Large intestine (tissue), 3 donors: Measurements from ENCODE around the gene MED8. TPM values are rescaled to one million over a fixed set of nuclear protein-coding genes. Genes with fewer than 3 reads are reported as not detected.

Experiments used
- DNase-seq, 2 donors: peaks; one replicate each; pipeline versions ENCODE4 v3.0.0 to v3.0.0-alpha.2; 2013
- H3K27ac ChIP-seq: one replicate; pipeline ENCODE4 v1.5.1; 2013; ENCODE audit warnings: low read length
- H3K27me3 ChIP-seq: 2 replicates; pipeline ENCODE4 v1.6.1; 2013; ENCODE audit warnings: low read length; ENCODE audit not compliant: control insufficient read depth, insufficient read depth
- H3K36me3 ChIP-seq: 2 replicates; pipeline ENCODE4 v1.6.1; 2013; ENCODE audit warnings: low read length; ENCODE audit not compliant: control insufficient read depth, insufficient read depth
- H3K4me1 ChIP-seq: one replicate; pipeline ENCODE4 v1.6.1; 2013; ENCODE audit warnings: low read length; ENCODE audit not compliant: control insufficient read depth, insufficient read depth
- H3K4me3 ChIP-seq: one replicate; pipeline ENCODE4 v1.5.1; 2013; ENCODE audit warnings: low read length
- H3K9me3 ChIP-seq: one replicate; pipeline ENCODE4 v1.6.1; 2013; ENCODE audit warnings: mild to moderate bottlenecking, low read depth, low read length, moderate library complexity; ENCODE audit not compliant: control insufficient read depth
- WGBS: methylation state at CpG from one replicate; pipeline ENCODE4 v1.1.5; 2013; ENCODE audit warnings: low lambda C conversion rate; ENCODE audit not compliant: insufficient coverage; 5-methylcytosine and 5-hydroxymethylcytosine counted together
- polyA plus RNA-seq: library from polyadenylated mRNA; unstranded; fragments of 120-200 nt; gene quantifications from one replicate; pipeline ENCODE4 v1.2.1, GENCODE V29; 2013

Gene MED8
- polyA plus RNA-seq, 1 donor, result 36.5 TPM

GRCh38 chr1:43349594-43350306, 39.9 kb downstream of the MED8 start:
- Histone ChIP-seq H3K36me3 (no peaks in the 10 kb centered on the region), H3K27ac (peak overlapping the region; percentile 87), H3K27me3 (peaks cover 4% of the 10 kb centered on the region), H3K9me3 (no peaks in the 10 kb centered on the region), H3K4me1 (peaks cover 22% of the 10 kb centered on the region), H3K4me3 (peak overlapping the region; percentile 49)
- WGBS, result 80% methylated on average over 3 of the region's 11 CpGs
- no peak for DNase-seq

- Histone ChIP-seq H3K27ac (peak overlapping the region; percentile 87), H3K4me1 (peaks cover 27% of the 10 kb centered on the region), H3K36me3 (no peaks in the 10 kb centered on the region), H3K9me3 (no peaks in the 10 kb centered on the region), H3K4me3 (peak overlapping the region; percentile 61), H3K27me3 (peaks cover 4% of the 10 kb centered on the region)
- peak; percentile 93 to 95 for DNase-seq
- WGBS, result no CpG with 5 or more reads among the region's 72 CpGs
Measured at GRCh38 chr1:43348809-43349593, 40.6 kb downstream of the MED8 start.

- no CpG with 5 or more reads among the region's 22 CpGs for WGBS
- Histone ChIP-seq H3K4me1 (peaks cover 27% of the 10 kb centered on the region), H3K4me3 (peak overlapping the region; percentile 61), H3K36me3 (no peaks in the 10 kb centered on the region), H3K27me3 (peaks cover 4% of the 10 kb centered on the region), H3K9me3 (no peaks in the 10 kb centered on the region), H3K27ac (peak overlapping the region; percentile 87)
- peak in 1 of 2 donors; percentile 48 for DNase-seq
Measured at GRCh38 chr1:43348343-43348808, 41.2 kb downstream of the MED8 start.

- no peak for DNase-seq
Measured at GRCh38 chr1:43346636-43347035, 43.0 kb downstream of the MED8 start.

GRCh38 chr1:43345120-43345519, 44.5 kb downstream of the MED8 start:
- Histone ChIP-seq H3K27ac (peak overlapping the region; percentile 45), H3K9me3 (no peaks in the 10 kb centered on the region), H3K4me3 (no peak overlapping the region), H3K36me3 (no peaks in the 10 kb centered on the region), H3K27me3 (peaks cover 4% of the 10 kb centered on the region), H3K4me1 (peaks cover 37% of the 10 kb centered on the region)
- DNase-seq, result peak; percentile 81 to 87
- WGBS, result no CpG with 5 or more reads among the region's 3 CpGs

More at GRCh38 chr1:43346636-43347035, 43.0 kb downstream of the MED8 start:
- Histone ChIP-seq H3K4me1 (peaks cover 27% of the 10 kb centered on the region), H3K27ac (no peak overlapping the region), H3K36me3 (no peaks in the 10 kb centered on the region), H3K9me3 (no peaks in the 10 kb centered on the region), H3K4me3 (no peak overlapping the region), H3K27me3 (peaks cover 4% of the 10 kb centered on the region)
- WGBS, result no CpG with 5 or more reads among the region's 5 CpGs

GRCh38 chr1:43344267-43344850, 45.2 kb downstream of the MED8 start:
- H3K27me3 ChIP-seq, result peaks cover 4% of the 10 kb centered on the region
- H3K9me3 ChIP-seq, result no peaks in the 10 kb centered on the region
- no peak for DNase-seq
- peaks cover 36% of the 10 kb centered on the region for H3K4me1 ChIP-seq
- no peaks in the 10 kb centered on the region for H3K36me3 ChIP-seq
- WGBS, result no CpG with 5 or more reads among the region's 4 CpGs
- H3K4me3 ChIP-seq, result no peak overlapping the region
- H3K27ac ChIP-seq, result peak overlapping the region; percentile 45

- Histone ChIP-seq H3K27ac (no peak overlapping the region), H3K9me3 (no peaks in the 10 kb centered on the region), H3K4me3 (no peak overlapping the region), H3K4me1 (peaks cover 23% of the 10 kb centered on the region), H3K27me3 (no peaks in the 10 kb centered on the region), H3K36me3 (no peaks in the 10 kb centered on the region)
- WGBS, result 0% methylated on average over 1 of the region's 1 CpG
- DNase-seq, result no peak
Measured at GRCh38 chr1:43340559-43340958, 49.0 kb downstream of the MED8 start.

- no CpG with 5 or more reads among the region's 6 CpGs for WGBS
- Histone ChIP-seq H3K36me3 (no peaks in the 10 kb centered on the region), H3K27me3 (no peaks in the 10 kb centered on the region), H3K9me3 (no peaks in the 10 kb centered on the region), H3K4me3 (no peak overlapping the region), H3K4me1 (peaks cover 19% of the 10 kb centered on the region), H3K27ac (no peak overlapping the region)
- DNase-seq, result no peak
Measured at GRCh38 chr1:43339584-43340232, 49.9 kb downstream of the MED8 start.

- H3K4me3 ChIP-seq, result no peak overlapping the region
- DNase-seq, result no peak
- peaks cover 14% of the 10 kb centered on the region for H3K4me1 ChIP-seq
- WGBS, result no CpG with 5 or more reads among the region's 5 CpGs
- no peaks in the 10 kb centered on the region for H3K36me3 ChIP-seq
- no peaks in the 10 kb centered on the region for H3K27me3 ChIP-seq
- no peaks in the 10 kb centered on the region for H3K9me3 ChIP-seq
- no peak overlapping the region for H3K27ac ChIP-seq
Measured at GRCh38 chr1:43338001-43338400, 51.6 kb downstream of the MED8 start.

- H3K27me3 ChIP-seq, result no peaks in the 10 kb centered on the region
- DNase-seq, result no peak
- WGBS, result no CpG with 5 or more reads among the region's 3 CpGs
- no peak within 1 kb of the TSS for H3K27ac ChIP-seq
- peaks cover 14% of the 10 kb centered on the region for H3K4me1 ChIP-seq
- no peaks in the 10 kb centered on the region for H3K9me3 ChIP-seq
- H3K4me3 ChIP-seq, result no peak within 1 kb of the TSS
- no peaks in the 10 kb centered on the region for H3K36me3 ChIP-seq
Measured at GRCh38 chr1:43337588-43337987, 52.0 kb downstream of the MED8 start, which contains the start of gene MPL. MPL (plus strand) TSS chr1:43337818; CDS start chr1:43337849, 31 bp downstream.
